ENCODE results near the gene POU6F2. TPM values are rescaled to one million over a fixed set of nuclear protein-coding genes. Genes with fewer than 3 reads are reported as not detected.

Gene POU6F2
- total and polyA plus RNA-seq, 7 donors: 0.01 TPM; not detected in 6

DNA sequence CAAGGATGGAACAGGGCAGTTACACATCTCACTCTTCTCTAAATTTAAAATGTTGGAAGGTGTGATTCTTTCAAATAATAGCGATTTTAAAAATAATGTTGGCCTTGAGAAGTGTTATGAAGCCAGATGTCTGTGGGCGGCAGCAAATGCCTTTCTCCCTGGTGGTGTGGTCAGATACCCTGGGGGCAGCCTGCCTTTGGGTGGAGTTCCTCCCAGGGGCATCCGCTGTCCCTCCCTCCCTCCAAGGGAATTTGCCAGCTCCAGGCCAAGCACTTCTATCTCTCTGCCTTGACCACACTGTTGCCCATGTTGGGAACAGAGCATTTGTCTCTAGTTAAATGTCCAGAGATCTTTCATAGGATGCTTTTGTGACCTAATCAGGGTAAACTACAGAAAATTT, 121.4 kb downstream of the POU6F2 start:
- 84 to 90% (median 85%) methylated on average over 3 of the region's 3 CpGs for WGBS, 3 donors
- H3K4me3 ChIP-seq: no peak overlapping the region
- ATAC-seq: no peak
- H3K4me1 ChIP-seq: no peaks in the 10 kb centered on the region
- H3K27ac ChIP-seq: no peak overlapping the region
- DNase-seq: no peak
- TF ChIP-seq CTCF (IDR thresholded peaks at IDR 0.05): no peak
- H3K9me3 ChIP-seq: no peaks in the 10 kb centered on the region
- H3K27me3 ChIP-seq (ENCODE audit: insufficient read depth in 3 of 3, low read length in 2 of 3): no peaks in the 10 kb centered on the region
- H3K36me3 ChIP-seq (ENCODE audit: insufficient read depth in 1 of 2, low read depth in 1 of 2): no peaks in the 10 kb centered on the region
- intact Hi-C loops (cut with DNase I): no loop called here

DNA sequence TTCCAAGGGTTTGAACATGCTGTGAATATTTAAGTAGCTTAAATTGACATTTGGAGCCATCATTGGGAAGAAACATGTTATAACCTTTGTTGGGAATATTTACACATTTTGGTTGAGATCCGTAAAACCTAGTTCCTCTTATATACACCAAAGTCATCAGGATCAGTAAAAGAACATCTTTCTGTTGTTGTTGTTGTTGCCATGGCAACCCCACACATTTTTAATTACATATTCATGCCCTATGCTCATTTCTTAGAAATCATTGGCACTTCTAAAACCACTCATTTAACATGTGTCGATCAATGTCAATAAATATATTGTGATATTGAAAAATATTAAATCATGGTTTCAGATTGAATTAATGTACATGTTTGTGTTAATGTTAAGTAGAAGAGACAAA, 122.6 kb downstream of the POU6F2 start:
- H3K27ac ChIP-seq: no peak overlapping the region
- no peaks in the 10 kb centered on the region for H3K27me3 ChIP-seq (ENCODE audit: insufficient read depth in 3 of 3, low read length in 2 of 3)
- no peak for TF ChIP-seq CTCF (IDR thresholded peaks at IDR 0.05)
- no peak for ATAC-seq
- intact Hi-C loops (cut with DNase I): no loop called here
- no peaks in the 10 kb centered on the region for H3K4me1 ChIP-seq
- no peaks in the 10 kb centered on the region for H3K9me3 ChIP-seq
- H3K4me3 ChIP-seq: no peak overlapping the region
- DNase-seq: no peak
- H3K36me3 ChIP-seq (ENCODE audit: insufficient read depth in 1 of 2, low read depth in 1 of 2): no peaks in the 10 kb centered on the region
- WGBS, 3 donors: 92 to 97% (median 93%) methylated on average over 2 of the region's 2 CpGs

GRCh38 chr7:39102234-39102633, 124.5 kb downstream of the POU6F2 start:
- TF ChIP-seq CTCF (IDR thresholded peaks at IDR 0.05): no peak
- H3K27me3 ChIP-seq (ENCODE audit: insufficient read depth in 3 of 3, low read length in 2 of 3): no peaks in the 10 kb centered on the region
- H3K4me3 ChIP-seq: no peak overlapping the region
- no peaks in the 10 kb centered on the region for H3K36me3 ChIP-seq (ENCODE audit: insufficient read depth in 1 of 2, low read depth in 1 of 2)
- H3K4me1 ChIP-seq: no peaks in the 10 kb centered on the region
- ATAC-seq (no peak), DNase-seq (no peak)
- WGBS, 3 donors: 50 to 72% (median 53%) methylated on average over 2 of the region's 2 CpGs
- no peak overlapping the region for H3K27ac ChIP-seq
- intact Hi-C loops (cut with DNase I): no loop called here
- H3K9me3 ChIP-seq: no peaks in the 10 kb centered on the region

- Histone ChIP-seq H3K36me3 (ENCODE audit: insufficient read depth in 1 of 2, low read depth in 1 of 2) (no peaks in the 10 kb centered on the region), H3K4me3 (no peak overlapping the region), H3K27ac (no peak overlapping the region), H3K9me3 (no peaks in the 10 kb centered on the region), H3K4me1 (no peaks in the 10 kb centered on the region), H3K27me3 (ENCODE audit: insufficient read depth in 3 of 3, low read length in 2 of 3) (no peaks in the 10 kb centered on the region)
- WGBS, 3 donors: 69 to 78% (median 75%) methylated on average over 1 of the region's 1 CpG
- DNase-seq (no peak), ATAC-seq (no peak)
- TF ChIP-seq CTCF (IDR thresholded peaks at IDR 0.05): no peak
- intact Hi-C loops (cut with DNase I): no loop called here
Observed at GRCh38 chr7:39105720-39106119, 128.0 kb downstream of the POU6F2 start.

DNA sequence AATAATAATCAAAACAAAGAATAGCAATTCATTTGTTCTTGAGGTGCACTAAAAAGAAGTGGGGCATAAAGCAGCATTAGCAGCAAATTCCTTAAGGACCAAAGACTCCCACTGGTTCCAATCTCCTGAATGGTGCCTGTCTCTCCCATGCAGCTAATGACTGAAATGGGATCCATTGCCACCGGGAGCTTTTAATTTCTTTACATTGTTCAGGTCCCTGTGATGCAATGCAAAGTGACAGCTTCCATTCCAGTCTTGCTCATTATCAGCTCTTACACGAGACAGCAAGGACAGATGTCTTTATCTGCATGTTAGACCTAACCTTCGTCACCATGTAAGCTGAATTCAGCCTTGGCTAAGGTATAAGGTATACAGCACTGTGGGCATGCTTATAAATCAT, 148.1 kb downstream of the POU6F2 start:
- Histone ChIP-seq H3K9me3 (no peaks in the 10 kb centered on the region), H3K4me3 (no peak overlapping the region), H3K27ac (no peak overlapping the region), H3K4me1 (no peaks in the 10 kb centered on the region), H3K27me3 (ENCODE audit: insufficient read depth in 3 of 3, low read length in 2 of 3) (no peaks in the 10 kb centered on the region), H3K36me3 (ENCODE audit: insufficient read depth in 1 of 2, low read depth in 1 of 2) (no peaks in the 10 kb centered on the region)
- WGBS, 3 donors: 68 to 76% (median 74%) methylated on average over 3 of the region's 3 CpGs
- ATAC-seq (no peak), DNase-seq (no peak)
- TF ChIP-seq CTCF (IDR thresholded peaks at IDR 0.05): no peak
- intact Hi-C loops (cut with DNase I): no loop called here

Data from psoas muscle (tissue), 8 donors.